ENCODE results near the gene SH3GLB1.
A peak's percentile ranks its signal among the peaks of the same experiment; 100 is the strongest.
"Not testable (repeated sequence)": the region's sequence is repeated elsewhere in the genome, so short reads cannot be mapped to it uniquely, and the experiment has no call there.

SH3GLB1 gene

DNA sequence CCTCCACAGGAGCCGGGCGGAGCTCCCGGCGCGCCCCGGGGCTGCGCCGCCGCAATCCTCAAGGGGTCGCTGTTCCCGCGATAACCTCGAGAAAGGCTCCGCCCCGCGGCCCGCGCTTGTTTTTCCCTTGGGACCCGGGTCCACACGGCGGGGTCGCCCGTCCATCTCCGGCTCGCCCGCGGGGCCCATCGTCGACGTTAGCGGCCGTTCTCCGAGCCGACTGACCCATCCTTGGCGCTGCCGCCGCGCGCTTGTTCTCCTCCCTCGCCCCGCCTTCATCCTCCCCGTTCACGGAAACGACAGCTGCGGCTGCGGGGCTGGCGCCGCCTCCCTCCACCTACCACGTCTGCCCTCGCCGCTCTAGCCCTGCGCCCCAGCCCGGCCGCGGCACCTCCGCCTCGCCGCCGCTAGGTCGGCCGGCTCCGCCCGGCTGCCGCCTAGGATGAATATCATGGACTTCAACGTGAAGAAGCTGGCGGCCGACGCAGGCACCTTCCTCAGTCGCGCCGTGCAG lies at the start of gene SH3GLB1:
Gene SH3GLB1 (plus strand): TSS at position 119 of the 514 bp plus-strand sequence. CDS start 324 bp downstream, at position 443.
- DNase-seq (ENCODE audit: low read depth in 3 of 3, low spot score in 1 of 3) = peak; percentile 64 to 92 (median 76)

DNA sequence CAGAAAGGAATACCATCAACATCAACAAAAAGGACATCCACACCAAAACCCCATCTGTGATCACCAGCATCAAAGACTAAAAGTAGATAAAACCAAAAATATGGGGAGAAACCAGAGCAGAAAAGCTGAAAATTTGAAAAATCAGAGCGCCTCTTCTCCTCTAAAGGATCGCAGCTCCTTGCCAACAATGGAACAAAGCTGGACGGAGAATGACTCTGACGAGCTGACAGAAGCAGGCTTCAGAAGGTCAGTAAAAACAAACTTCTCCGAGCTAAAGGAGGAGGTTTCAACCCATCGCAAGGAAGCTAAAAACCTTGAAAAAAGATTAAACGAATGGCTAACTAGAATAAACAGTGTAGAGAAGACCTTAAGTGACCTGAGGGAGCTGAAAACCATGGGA lies 46.0 kb upstream of the SH3GLB1 start:
- not testable (repeated sequence) for DNase-seq (ENCODE audit: low read depth in 3 of 3, low spot score in 1 of 3)

DNA sequence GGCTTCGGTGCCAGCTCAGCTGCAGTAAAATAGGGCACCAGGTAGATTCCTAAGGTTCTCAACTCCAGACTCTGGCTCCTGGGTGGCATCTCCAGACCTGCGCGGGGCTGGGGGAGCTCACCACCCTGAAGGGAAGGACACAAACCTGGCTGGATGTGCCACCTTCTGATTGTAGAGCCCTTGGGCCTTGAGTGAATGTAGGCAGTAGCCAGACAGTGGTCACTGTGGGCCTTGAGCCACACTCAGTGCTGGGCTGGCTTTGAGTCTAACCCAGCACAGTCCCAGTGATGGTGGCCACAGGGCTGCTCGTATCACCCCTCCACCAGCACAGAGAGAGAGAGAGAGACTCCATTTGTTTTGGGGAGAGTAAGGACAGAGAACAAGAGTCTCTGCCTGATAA lies 38.0 kb upstream of the SH3GLB1 start:
- no peak for DNase-seq (ENCODE audit: low read depth in 3 of 3, low spot score in 1 of 3)

DNA sequence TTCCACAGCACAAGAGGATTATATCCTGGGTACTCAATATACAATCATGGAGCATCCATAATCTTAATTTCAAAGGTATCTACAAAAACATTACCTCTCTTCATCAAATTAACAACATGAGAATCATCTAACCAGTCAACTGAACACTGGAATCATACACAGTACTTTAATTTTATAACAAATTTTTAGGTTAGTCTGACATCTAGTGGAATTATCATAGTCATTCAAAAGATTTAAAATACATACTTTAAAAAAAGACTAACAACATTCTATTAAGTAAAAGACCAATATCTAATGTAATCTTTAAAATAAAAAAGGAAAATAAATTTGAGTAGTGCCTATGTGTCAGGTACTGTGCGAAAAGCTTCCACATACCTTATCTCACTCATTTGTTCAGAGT lies 16.8 kb upstream of the SH3GLB1 start:
- no peak for DNase-seq (ENCODE audit: low read depth in 3 of 3, low spot score in 1 of 3)

DNA sequence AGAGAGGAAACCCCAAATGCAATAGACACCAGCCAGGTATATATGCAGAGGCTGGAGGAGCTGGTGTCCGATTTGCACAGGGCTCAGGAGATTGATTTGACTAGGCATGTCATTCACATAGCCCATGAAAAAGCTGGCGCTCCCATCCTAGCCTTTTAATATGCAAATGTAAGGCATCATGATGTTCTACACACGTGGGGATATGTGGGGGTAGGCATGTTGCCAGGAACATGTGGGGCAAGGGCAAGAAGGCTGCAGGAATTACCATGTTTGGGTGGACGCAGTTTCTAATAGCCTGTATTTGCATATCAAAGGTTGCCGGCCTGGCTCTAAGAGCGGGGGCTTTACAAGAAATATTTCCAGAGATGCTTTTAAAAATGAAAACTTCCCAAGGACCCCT lies 11.7 kb upstream of the SH3GLB1 start:
- DNase-seq (ENCODE audit: low read depth in 3 of 3, low spot score in 1 of 3) = no peak

DNA sequence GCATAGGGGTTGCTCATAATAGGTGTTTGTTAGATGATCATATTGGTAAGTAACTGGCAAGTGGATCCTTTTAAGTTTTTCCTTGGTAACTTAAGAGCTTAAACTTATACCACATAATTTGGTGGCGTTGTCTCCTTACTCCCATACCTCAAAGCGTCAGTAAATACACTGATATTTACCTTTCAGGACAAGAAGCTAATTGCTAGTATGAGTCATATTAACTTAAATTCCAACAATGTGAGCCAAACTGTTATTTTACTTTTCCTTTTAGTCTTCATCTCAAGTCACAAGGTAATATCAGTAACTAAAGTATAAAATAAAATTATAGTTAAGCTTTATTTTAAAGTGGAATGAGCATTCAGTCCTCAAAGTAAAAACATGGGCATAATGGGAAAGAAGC lies 9.0 kb upstream of the SH3GLB1 start:
- no peak for DNase-seq (ENCODE audit: low read depth in 3 of 3, low spot score in 1 of 3)

DNA sequence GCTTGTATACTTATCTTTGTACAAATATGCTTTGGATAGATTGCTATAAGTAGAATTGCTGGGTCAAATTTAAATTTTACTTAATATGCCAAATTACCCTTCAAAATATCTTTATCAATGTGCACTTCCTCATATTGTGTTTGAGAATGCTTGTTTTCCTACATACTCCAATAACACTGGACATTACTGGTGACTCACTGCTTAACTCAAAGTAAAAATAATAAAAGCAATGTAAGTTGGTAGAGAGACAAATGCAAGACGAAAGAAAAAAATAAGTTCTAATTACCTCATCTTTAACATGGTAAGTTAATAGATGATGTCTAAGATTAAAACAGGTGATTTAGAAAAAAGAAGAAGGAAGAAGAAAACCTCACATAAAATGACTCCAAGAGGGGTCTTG lies 7.9 kb upstream of the SH3GLB1 start:
- no peak for DNase-seq (ENCODE audit: low read depth in 3 of 3, low spot score in 1 of 3)

DNA sequence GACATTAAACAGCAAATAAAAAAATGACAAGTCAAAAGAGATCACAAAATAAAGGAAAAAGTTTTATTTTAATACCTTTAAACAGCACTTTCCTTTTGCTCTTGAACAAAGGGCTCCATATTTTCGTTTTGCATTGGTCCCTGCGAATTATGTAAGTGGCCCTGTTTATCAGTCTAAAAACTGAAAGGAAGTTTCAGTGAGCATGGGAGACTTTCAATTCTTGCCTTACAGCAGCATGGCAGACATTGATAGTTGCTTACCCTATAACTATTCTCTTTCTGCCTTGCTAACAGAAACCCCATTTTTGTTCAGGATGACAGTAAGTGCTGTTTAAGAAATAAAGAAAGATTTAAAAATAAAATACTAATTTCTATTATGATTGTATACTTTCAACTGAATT lies 5.2 kb upstream of the SH3GLB1 start:
- no peak for DNase-seq (ENCODE audit: low read depth in 3 of 3, low spot score in 1 of 3)

DNA sequence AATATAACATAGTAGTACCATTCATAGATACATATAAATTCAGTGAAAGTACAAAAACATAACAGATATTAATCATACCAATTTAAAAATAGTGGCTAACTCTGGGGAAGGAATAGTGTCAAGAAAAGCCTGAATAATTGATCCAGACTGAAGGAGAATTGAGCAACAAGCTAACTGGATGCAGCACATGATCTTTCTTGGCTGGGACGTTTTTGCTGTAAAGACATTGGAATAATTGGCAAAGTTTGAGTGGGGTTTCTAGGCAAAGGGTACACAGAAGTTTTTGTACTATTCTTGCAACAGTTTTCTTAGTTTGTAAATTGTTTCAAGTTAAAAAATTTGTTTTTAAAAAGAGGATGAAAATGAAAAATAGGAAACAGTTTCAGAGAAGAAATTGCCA lies 2.6 kb upstream of the SH3GLB1 start:
- no peak for DNase-seq (ENCODE audit: low read depth in 3 of 3, low spot score in 1 of 3)

DNA sequence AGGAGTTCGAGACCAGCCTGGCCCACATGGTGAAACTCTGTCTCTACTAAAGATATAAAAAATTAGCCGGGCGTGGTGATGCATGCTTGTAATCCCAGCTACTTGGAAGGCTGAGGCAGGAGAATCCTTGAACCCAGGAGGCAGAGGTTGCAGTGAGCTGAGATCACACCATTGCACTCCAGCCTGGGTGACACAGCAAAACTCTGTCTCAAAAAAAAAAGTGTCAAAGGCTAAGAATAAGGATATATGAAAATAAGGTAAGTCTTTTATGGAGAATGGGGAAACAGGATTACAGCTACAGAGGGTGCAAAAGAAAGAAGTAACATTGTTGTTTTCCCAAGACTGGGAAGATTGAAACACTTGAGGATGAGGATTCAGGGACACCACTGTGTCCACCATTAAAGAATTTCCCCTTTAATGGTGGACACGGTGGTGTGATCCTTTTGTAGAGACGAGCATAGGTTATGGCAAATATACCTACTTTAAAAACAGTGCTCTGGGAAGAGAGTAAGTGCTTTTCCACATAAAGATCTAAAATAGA lies 1.4 kb upstream of the SH3GLB1 start:
- not testable (repeated sequence) for DNase-seq (ENCODE audit: low read depth in 3 of 3, low spot score in 1 of 3)

DNA sequence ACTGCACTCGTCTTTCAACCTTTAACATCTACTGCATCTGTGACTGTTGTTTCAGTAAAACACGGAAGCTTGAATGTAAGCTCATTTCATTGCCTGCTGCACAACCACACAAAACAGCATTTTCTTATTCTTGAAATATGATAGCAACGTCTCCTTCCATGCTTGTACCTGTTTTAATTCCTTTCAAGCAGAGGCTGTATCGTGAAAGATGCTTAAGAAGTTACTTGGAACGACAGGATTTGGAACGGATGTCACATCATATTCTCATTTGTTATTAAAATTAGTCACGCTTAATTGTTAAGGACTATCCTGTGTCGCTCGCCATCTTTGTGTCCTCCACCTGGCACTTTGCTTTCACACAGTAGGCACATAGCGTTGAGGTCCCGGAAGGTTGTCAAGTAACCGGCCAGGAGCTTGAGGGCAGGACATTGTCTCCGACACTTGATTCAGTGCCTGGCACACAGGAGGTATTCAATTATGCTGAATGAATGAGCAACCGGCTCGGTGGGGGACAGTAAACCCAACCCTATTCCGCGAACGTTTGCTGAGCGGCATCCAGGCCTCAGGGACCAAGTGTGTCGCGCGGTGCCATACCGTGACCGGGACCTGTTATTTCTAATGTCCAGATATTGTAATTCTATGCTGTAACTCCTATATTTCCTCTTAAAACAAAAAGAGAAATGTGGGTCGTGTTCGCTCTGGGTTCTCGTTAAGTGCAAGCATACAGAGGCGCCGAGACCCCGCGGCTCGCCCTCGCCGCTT lies 499 bp upstream of the SH3GLB1 start:
- peak; percentile 6 to 45 (median 9) for DNase-seq (ENCODE audit: low read depth in 3 of 3, low spot score in 1 of 3)

DNA sequence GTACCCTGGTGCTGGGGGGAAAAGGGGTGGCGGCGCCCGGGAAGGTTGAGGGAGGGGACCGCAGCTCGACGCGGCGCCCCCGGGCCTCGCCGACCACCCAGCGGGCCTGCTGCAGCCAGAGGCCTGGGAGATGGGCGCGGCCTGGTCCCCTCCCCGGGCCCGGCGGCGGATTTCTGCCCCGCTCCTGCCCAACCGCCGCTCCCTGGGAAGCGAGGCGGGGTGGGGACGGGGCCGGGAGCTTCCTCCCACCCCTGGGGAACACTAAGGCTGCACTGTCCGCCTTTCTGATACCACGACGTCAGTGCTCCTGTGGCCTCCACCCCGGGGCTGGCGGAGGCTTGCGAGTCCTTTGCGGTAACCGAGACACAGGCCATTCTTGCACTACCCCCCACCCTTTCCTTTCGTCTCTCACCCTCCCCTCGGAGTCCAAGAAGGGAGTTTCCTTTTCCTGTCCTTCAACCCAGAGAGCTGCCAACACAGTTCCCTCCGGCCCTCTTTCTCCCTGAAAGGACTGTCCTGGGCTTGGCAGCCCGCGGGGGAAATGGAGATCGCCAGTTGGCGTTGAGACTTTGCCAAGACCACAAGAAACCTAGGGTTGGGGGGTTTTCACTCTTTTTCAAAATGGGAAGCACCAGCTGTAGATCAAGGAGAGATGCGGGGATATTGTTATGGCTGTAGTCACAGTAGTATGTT lies 742 bp downstream of the SH3GLB1 start:
- peak in 1 of 3 donors; percentile 8 for DNase-seq (ENCODE audit: low read depth in 3 of 3, low spot score in 1 of 3)

DNA sequence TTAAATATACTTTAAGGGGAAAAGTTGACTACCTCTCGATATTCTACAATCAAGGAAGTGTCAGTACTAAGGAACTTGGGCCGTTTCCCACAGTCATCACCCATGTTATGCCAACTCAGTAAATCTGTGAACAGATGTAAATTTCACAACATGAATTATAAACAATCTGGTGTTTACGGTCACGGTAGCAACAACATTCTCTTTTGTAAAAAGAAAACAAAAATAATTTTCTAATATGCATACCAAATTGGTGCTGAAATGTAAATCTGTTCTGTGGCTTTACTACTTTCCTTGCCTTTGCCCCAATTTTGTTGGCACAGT lies 1.2 kb downstream of the SH3GLB1 start:
- no peak for DNase-seq (ENCODE audit: low read depth in 3 of 3, low spot score in 1 of 3)

DNA sequence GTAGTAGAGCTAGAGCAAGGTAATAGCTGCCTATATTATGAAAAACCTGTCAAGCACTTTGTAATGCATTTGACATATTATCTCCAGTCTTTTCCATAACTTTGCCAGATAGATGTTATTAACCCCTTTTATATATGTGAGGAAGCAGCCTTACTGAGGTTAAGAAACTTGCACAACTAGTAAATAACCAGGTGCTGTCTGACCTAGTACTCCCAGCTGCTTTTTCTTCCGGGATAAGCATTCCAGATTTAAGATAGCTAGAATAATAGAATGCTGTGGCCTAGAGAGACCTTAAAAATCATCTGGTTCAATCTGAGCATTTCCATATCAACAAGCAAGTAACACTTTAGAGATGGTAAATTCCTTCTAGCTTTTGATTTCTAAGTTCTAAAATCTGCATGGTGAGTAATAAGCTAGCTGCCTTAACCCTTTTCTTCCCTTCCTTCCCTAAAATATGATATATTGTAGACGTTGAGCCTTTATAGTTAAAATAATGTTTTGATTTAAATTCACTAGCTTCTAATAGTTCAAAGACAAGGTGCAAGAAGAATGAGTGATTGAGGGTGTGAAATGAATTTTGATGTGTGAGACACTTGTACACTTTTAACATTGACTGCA lies 1.8 kb downstream of the SH3GLB1 start:
- DNase-seq (ENCODE audit: low read depth in 3 of 3, low spot score in 1 of 3) = no peak

DNA sequence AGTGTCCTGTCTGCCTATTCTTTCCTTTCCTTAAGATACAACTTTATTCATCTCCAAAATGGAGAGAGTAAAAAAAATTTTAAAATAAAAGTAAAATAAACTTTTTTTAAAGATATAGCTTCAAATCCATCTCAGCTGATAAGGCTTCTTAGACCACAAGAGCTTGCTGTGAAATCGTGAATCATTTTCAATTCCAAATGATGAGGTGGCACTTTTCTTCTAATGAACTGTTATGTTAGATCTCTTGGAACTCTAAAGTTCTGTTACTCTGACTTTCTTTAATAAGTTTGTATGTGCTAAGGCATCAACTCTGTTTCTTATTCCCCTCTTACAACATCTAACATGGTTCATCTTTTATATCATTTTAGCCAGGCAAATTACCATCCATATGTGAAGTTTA lies 4.5 kb downstream of the SH3GLB1 start:
- DNase-seq (ENCODE audit: low read depth in 3 of 3, low spot score in 1 of 3) = no peak

DNA sequence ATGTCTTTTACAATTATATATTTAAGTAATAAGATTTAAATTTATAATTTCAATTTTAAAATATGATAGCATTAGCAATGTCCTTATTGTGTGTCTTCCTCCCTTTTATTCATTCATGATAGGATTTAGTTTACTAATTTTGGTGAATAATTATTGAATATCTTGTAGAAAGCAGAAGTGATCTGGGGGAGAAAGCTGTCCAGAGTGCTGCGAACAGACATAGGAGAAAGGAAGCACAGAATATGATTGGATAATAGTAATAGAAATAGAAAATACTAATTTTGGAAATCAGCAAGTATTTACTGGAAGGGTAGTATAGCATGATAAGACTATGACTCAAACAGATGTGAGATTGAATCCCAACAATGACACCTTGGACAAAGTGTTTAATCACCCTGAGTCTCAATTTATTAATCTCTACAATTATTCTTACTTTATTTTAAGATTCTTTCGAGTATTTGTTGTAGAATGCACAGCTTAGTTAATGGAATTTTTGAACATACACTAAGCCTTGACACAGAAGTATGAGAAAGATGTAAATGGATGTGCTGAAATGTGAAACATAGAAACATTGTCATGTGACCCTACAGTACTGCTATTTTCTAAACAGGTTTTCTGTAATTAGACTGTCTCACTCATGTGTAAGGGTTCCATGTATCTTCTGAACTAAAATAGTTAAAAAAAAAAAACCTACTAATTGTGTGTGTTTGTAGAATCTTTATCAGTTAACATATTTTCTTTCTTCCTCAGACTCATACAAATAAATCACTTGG lies 7.9 kb downstream of the SH3GLB1 start:
- DNase-seq (ENCODE audit: low read depth in 3 of 3, low spot score in 1 of 3) = no peak

DNA sequence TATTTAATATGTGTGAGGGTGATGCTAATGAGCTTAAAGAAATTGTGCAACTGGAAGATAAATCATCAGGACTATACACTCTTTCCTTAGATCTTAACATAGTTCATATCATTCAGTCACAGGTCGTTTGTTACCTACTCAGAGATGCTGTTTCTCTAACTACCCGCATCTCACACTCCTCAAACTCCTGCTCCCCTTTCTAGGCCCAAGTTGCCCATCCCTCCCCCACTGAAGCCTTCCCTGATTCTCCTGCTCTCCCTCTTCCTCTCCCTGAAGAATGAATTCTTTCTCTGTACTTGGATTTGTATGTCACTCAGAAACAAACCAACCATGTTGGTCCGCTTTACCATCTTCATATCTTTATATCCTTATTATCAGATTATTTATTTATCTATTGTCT lies 9.1 kb downstream of the SH3GLB1 start:
- DNase-seq (ENCODE audit: low read depth in 3 of 3, low spot score in 1 of 3) = no peak

DNA sequence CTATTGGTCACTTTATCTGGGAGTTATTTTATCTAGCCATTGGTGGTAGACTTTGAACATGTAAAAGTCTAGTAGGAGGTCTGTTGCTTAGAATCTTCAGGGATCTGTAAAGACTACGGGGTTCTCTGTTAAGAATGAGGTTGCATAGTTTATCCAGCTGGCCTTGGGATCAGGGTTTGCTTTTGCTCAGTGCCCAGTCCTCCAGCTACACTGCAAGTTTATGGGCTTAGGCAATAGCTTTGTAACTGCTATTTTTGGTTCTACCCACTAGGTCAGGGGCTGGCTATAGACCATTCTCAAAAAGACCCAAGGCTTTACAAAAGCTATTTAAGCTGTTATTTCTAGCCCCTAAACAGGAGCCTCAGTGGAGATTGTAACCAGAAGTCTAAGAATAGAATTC lies 9.8 kb downstream of the SH3GLB1 start:
- DNase-seq (ENCODE audit: low read depth in 3 of 3, low spot score in 1 of 3) = no peak

DNA sequence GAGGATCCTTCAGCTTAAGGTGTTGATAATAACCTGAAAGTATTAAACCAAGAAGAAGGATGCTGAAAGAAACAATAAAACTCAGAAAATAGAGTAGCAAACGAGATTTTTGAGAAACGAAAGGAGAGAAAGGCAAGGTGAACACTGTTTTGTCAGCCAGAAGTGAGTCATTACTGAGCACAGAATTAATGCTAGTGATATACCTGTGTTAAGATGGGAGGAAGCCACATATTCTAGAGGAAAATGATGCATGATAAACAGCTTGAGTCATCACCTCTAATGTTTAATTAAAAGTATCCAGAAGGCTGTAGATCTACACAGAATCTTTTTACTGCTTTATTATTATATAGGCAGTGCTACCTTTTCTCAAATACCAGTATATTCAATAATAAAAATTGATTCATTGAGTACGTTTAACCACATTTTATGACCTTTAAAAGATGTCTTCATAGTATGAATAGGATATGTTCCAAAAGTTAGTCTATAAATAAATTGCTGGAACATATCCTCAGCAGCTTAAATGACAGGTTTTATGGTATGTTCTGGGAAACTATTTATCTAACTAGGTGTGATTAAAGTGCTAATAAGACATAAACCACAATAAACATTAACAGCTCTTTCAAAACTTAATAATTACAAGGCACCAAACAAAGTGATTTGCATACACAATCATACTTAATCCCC lies 10.3 kb downstream of the SH3GLB1 start:
- DNase-seq (ENCODE audit: low read depth in 3 of 3, low spot score in 1 of 3) = no peak

DNA sequence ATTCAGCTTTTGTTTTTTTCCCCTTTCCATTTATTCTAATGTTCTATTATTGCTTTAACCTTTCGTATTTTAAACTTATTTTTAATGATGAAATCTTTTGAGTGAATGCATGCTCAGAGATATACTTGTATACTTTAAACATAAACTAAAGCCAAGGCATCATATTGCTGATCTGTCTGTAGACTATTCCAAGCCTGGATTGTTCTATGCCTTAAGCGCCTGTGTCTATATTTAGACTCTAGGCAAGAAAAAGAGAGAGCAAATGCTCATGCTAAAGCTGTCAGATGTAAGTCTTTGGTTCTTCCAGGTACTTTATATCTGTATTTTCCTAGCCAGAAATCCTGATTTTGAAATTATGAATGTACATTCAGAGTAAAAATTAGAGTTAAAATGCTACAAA lies 14.4 kb downstream of the SH3GLB1 start:
- DNase-seq (ENCODE audit: low read depth in 3 of 3, low spot score in 1 of 3) = no peak

DNA sequence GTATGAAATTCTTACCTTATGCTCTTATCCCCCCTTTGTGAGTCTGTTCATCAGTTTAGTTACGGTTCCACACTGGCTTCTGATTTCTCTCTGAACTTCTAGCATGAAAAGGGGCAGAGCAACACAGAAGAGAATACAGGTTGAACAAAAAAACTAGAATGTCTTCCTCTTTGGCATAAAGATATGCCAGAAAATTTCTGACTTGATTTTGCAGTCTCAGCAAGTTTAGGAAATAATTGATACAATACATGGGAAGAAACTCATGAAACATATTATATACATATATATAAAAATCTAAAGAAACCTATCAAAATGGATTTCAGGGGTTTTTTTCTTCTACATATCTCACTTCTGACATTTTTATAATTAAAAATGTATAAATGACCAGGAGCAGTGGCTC lies 27.0 kb downstream of the SH3GLB1 start:
- DNase-seq (ENCODE audit: low read depth in 3 of 3, low spot score in 1 of 3) = no peak

Measured in stimulated activated CD4-positive, alpha-beta T cell treated with anti-CD3 and anti-CD28 coated beads, TNF-alpha, amount 100 ng/mL, for 1 hour (primary cell).